Heart left ventricle (tissue), 13 donors: ENCODE data around the gene MICU1.

Experiments used
- CTCF ChIP-seq, 12 donors: fragments of 200-600 bp; sonication (generic) in 4 of 12; IDR thresholded peaks; one replicate each; pipeline versions ENCODE4 v1.5.0 to v1.8.0; 2018 to 2022; ENCODE audit warnings: antibody characterized with exemption in 12 of 12, mild to moderate bottlenecking in 5 of 12
- POLR2A ChIP-seq, 2 donors: fragments of 450-650 bp; IDR thresholded peaks; one replicate each; pipeline ENCODE4 v1.6.1; 2017; ENCODE audit warnings: antibody characterized with exemption in 2 of 2, mild to moderate bottlenecking in 2 of 2, moderate library complexity in 2 of 2
- donor health status: ischemic (EF 13 %, LVEDD 7.1; RV severe dilation, severe dysfunction).
- donor health status: DM: no; HTN: yes; CAD: no.
- donor health status: DM: no; HTN: no; CAD: no.
- donor health status: ischemic (EF 25% LVEDD 6.9; RV normal size, moderate dysfunction).
- donor health status: ischemic (EF 25% LVEDD 5.7; RV mildly dilated, moderate dysfunction).
- donor health status: ischemic (EF 35%, LVEDD 5.7; RV mildly dilated, moderate dysfunction).
- donor health status: nonischemic (EF 11% LVEDD 7.7; RV severe dilation, severe dysfunction).
- donor health status: DM: yes; HTN: yes; CAD: no.
- donor health status: PGD.
- donor health status: ischemic (EF 29% LVEDD 5.4; RV normal size, mild dysfunction).
- donor health status: nonischemic (EF 23%, LVEDD 6.1; RV moderate dilation, normal function).

- TF ChIP-seq CTCF (IDR thresholded peaks at IDR 0.05) = no peak
- TF ChIP-seq POLR2A (IDR thresholded peaks at IDR 0.05) = no peak
These were observed 102.8 kb downstream of the MICU1 start for GRCh38 chr10:72523062-72523461.
